HepG2 (cell line): ENCODE results near the gene MACROD2. TPM values are rescaled to one million over a fixed set of nuclear protein-coding genes. Genes with fewer than 3 reads are reported as not detected.

Experiments
- AKNA ChIP-seq: sonication (generic); formaldehyde crosslinking; IDR thresholded peaks from 2 replicates; pipeline ENCODE4 v1.4.0; 2020; ENCODE audit warnings: missing genetic modification reagents, borderline replicate concordance
- ASH2L ChIP-seq: fragments of 300-600, 200-600 bp; sonication (generic); IDR thresholded peaks from 2 replicates; pipeline ENCODE4 v1.7.0; 2017; ENCODE audit warnings: low read depth, mild to moderate bottlenecking, moderate library complexity, mixed read lengths, low read length; ENCODE audit not compliant: insufficient read length
- CTCF ChIP-seq: sonication (generic); formaldehyde crosslinking; IDR thresholded peaks from 2 replicates; pipeline ENCODE4 v1.5.0; 2020; ENCODE audit warnings: mild to moderate bottlenecking, missing genetic modification reagents, moderate library complexity
- EHMT2 ChIP-seq: fragments of 200-600 bp; sonication (generic); IDR thresholded peaks from 2 replicates; pipeline ENCODE4 v1.7.0; 2017; ENCODE audit warnings: antibody characterized with exemption, low read depth, low read length, borderline replicate concordance
- HES4 ChIP-seq: sonication (generic); formaldehyde crosslinking; IDR thresholded peaks from 2 replicates; pipeline ENCODE4 v1.9.0; 2021; ENCODE audit warnings: mild to moderate bottlenecking, missing genetic modification reagents, borderline replicate concordance
- ZBTB1 ChIP-seq: sonication (generic); formaldehyde crosslinking; IDR thresholded peaks from 2 replicates; pipeline ENCODE4 v1.4.0; 2020; ENCODE audit warnings: missing genetic modification reagents, borderline replicate concordance
- ZNF557 ChIP-seq: sonication (generic); formaldehyde crosslinking; IDR thresholded peaks from 2 replicates; pipeline ENCODE4 v1.4.0; 2020; ENCODE audit warnings: missing genetic modification reagents
- polyA plus RNA-seq, 8 experiments: library from polyadenylated mRNA; depleted of rRNA in 3 of 8; stranded (reverse) in 7 of 8; unstranded in 1 of 8; fragments of >200 nt; fragmentation: Illumina TruSeq in 4 of 8; extraction: Trizol in 4 of 8; gene quantifications; 2 replicates each; pipeline versions ENCODE4 v1.2.1 to v1.2.3, GENCODE V29; 2011 to 2016; ENCODE audit warnings: low read depth in 4 of 8, missing spikeins in 1 of 8, mixed read lengths in 1 of 8; ENCODE audit not compliant: insufficient read depth in 1 of 8
- total RNA-seq, 5 experiments: library from RNA; depleted of rRNA; stranded (reverse); fragments of >200 nt; fragmentation: Illumina TruSeq; extraction: Trizol; gene quantifications; 2 replicates each; pipeline ENCODE4 v1.2.3, GENCODE V29; 2016; ENCODE audit warnings: low read depth in 1 of 5

MACROD2 gene
- total and polyA plus RNA-seq, 2 of the 13 experiments (the other 11 are each of a cell fraction or from before 2014, with no cell fraction given), result 0.13 to 0.51 TPM

DNA sequence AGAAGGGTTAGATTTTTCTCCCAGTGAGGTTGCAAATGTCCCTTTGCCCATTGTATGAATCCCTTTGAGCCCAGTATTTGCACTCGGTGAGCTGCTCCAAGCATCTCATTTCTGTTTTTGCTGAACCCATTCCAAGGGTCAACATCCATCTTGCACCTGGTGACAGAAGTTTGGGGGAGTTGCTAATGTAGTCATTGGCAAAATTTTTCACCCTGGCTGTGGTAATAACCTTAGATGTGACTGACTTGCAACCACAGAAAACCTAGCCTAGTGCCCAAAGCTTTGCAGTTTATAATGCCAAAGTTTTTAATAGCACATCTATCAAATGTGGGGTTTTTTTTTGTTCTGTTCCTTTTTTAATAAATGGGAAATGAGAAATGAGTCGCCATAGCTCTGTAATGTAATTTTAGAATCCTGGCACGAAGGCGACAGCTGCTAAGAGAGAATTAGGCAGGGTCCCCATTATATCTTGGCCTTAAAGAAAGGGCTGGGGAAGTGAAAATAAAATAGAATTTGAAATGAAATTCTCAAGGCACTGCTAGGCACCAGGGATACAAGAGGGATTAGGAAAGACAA, 1895.2 kb downstream of the MACROD2 start (continued):
- TF ChIP-seq AKNA (CRISPR knock-in tag) (no peak), CTCF (CRISPR knock-in tag) (no peak), EHMT2 (no peak), HES4 (CRISPR knock-in tag) (no peak), ASH2L (no peak), ZNF557 (CRISPR knock-in tag) (no peak), ZBTB1 (CRISPR knock-in tag) (no peak)
